Diencephalon (tissue), 1 donor: Measurements from ENCODE around the gene ST3GAL6. TPM values are rescaled to one million over a fixed set of nuclear protein-coding genes. Genes with fewer than 3 reads are reported as not detected.

Experiments used
- small RNA-seq: library from RNA; depleted of rRNA; stranded (forward); fragments of <200 nt; gene quantifications from one replicate; pipeline ENCODE3, GENCODE V24; 2014
- total RNA-seq: library from RNA; depleted of rRNA; stranded (reverse); fragments of >200 nt; gene quantifications from one replicate; pipeline ENCODE4 v1.2.3, GENCODE V29; 2014

Gene ST3GAL6
- 10.6 TPM for total RNA-seq

DNA sequence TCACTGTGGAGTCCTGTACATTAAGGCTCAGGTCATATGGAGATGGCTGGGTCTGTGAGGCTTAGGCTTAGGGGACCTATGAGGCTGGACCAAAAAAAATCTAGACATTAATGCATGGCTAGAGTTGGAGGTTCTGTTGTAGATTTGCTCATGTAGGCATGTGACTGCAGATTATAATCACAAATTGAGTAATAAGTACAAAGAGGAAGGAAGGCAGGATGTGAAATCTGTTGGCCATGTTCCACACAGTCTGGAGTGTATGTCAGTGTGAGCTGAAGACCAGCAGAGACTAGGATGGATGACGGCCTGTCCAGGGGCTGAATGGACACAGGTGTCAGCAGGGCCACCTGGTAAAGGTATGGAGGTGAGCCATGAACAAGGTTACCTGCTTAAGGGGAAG is at the start of gene ST3GAL6:
Gene ST3GAL6, plus strand, starts transcription at position 265 of the 400 bp plus-strand sequence. CDS start 5,101 bp downstream, outside the sequence.

Small RNAs within 50 kb of the gene (small RNA-seq; reads per million reads assigned to genes)
- not detected for gene RNU6-26P

Other genes starting within 250 kb of the ST3GAL6 start
- gene CLDND1, start 240.4 kb upstream of the ST3GAL6 start, total RNA-seq = 153 TPM
- not detected for gene GPR15, start 231.4 kb upstream of the ST3GAL6 start, total RNA-seq
- gene CPOX, start 169.7 kb upstream of the ST3GAL6 start, total RNA-seq = 19.8 TPM
- 55.1 TPM for gene DCBLD2, start 138.4 kb downstream of the ST3GAL6 start, total RNA-seq